Large intestine (tissue), 3 donors: ENCODE data around the gene TMEM130. TPM values are rescaled to one million over a fixed set of nuclear protein-coding genes. Genes with fewer than 3 reads are reported as not detected.
"Not testable (repeated sequence)": the region's sequence is repeated elsewhere in the genome, so short reads cannot be mapped to it uniquely, and the experiment has no call there.

Experiments
- DNase-seq, 2 donors: peaks; one replicate each; pipeline versions ENCODE4 v3.0.0 to v3.0.0-alpha.2; 2013
- H3K27ac ChIP-seq: one replicate; pipeline ENCODE4 v1.5.1; 2013; ENCODE audit warnings: low read length
- H3K27me3 ChIP-seq: 2 replicates; pipeline ENCODE4 v1.6.1; 2013; ENCODE audit warnings: low read length; ENCODE audit not compliant: control insufficient read depth, insufficient read depth
- H3K36me3 ChIP-seq: 2 replicates; pipeline ENCODE4 v1.6.1; 2013; ENCODE audit warnings: low read length; ENCODE audit not compliant: control insufficient read depth, insufficient read depth
- H3K4me1 ChIP-seq: one replicate; pipeline ENCODE4 v1.6.1; 2013; ENCODE audit warnings: low read length; ENCODE audit not compliant: control insufficient read depth, insufficient read depth
- H3K4me3 ChIP-seq: one replicate; pipeline ENCODE4 v1.5.1; 2013; ENCODE audit warnings: low read length
- H3K9me3 ChIP-seq: one replicate; pipeline ENCODE4 v1.6.1; 2013; ENCODE audit warnings: mild to moderate bottlenecking, low read depth, low read length, moderate library complexity; ENCODE audit not compliant: control insufficient read depth
- WGBS: methylation state at CpG from one replicate; pipeline ENCODE4 v1.1.5; 2013; ENCODE audit warnings: low lambda C conversion rate; ENCODE audit not compliant: insufficient coverage; 5-methylcytosine and 5-hydroxymethylcytosine counted together
- polyA plus RNA-seq: library from polyadenylated mRNA; unstranded; fragments of 120-200 nt; gene quantifications from one replicate; pipeline ENCODE4 v1.2.1, GENCODE V29; 2013

TMEM130 gene
- polyA plus RNA-seq, 1 donor: 4.4 TPM

- Histone ChIP-seq H3K36me3 (no peaks in the 10 kb centered on the region), H3K27me3 (no peaks in the 10 kb centered on the region), H3K27ac (no peak overlapping the region), H3K4me3 (no peak overlapping the region), H3K9me3 (no peaks in the 10 kb centered on the region), H3K4me1 (no peaks in the 10 kb centered on the region)
- WGBS: no CpG with 5 or more reads among the region's 4 CpGs
- no peak for DNase-seq
Observed at GRCh38 chr7:98852826-98853225, 17.0 kb downstream of the TMEM130 start.

- H3K9me3 ChIP-seq: no peaks in the 10 kb centered on the region
- no peak for DNase-seq
- no peaks in the 10 kb centered on the region for H3K36me3 ChIP-seq
- no peak overlapping the region for H3K4me3 ChIP-seq
- WGBS: no CpG with 5 or more reads among the region's 3 CpGs
- H3K27ac ChIP-seq: no peak overlapping the region
- no peaks in the 10 kb centered on the region for H3K4me1 ChIP-seq
- no peaks in the 10 kb centered on the region for H3K27me3 ChIP-seq
Observed at GRCh38 chr7:98848918-98849317, 20.9 kb downstream of the TMEM130 start.

GRCh38 chr7:98842552-98842951, 27.3 kb downstream of the TMEM130 start:
- H3K4me3 ChIP-seq, H3K9me3 ChIP-seq, H3K4me1 ChIP-seq, H3K27me3 ChIP-seq, H3K27ac ChIP-seq, DNase-seq, H3K36me3 ChIP-seq: not testable (repeated sequence)
- WGBS: no CpG with 5 or more reads among the region's 2 CpGs

- no peaks in the 10 kb centered on the region for H3K9me3 ChIP-seq
- WGBS: 100% methylated on average over 1 of the region's 11 CpGs
- no peaks in the 10 kb centered on the region for H3K4me1 ChIP-seq
- peaks cover 3% of the 10 kb centered on the region for H3K27me3 ChIP-seq
- no peaks in the 10 kb centered on the region for H3K36me3 ChIP-seq
- peak; percentile 35 to 40 for DNase-seq
- H3K27ac ChIP-seq: peak overlapping the region; percentile 35
- H3K4me3 ChIP-seq: no peak overlapping the region
Observed at GRCh38 chr7:98841179-98841997, 28.4 kb downstream of the TMEM130 start.

GRCh38 chr7:98840722-98841121, 29.1 kb downstream of the TMEM130 start:
- H3K4me1 ChIP-seq: no peaks in the 10 kb centered on the region
- WGBS: 60% methylated on average over 1 of the region's 4 CpGs
- H3K36me3 ChIP-seq: no peaks in the 10 kb centered on the region
- no peak overlapping the region for H3K27ac ChIP-seq
- H3K27me3 ChIP-seq: peaks cover 3% of the 10 kb centered on the region
- H3K4me3 ChIP-seq: no peak overlapping the region
- H3K9me3 ChIP-seq: no peaks in the 10 kb centered on the region
- no peak for DNase-seq

GRCh38 chr7:98840096-98840495, 29.7 kb downstream of the TMEM130 start:
- H3K9me3 ChIP-seq: no peaks in the 10 kb centered on the region
- no peak overlapping the region for H3K4me3 ChIP-seq
- no peaks in the 10 kb centered on the region for H3K4me1 ChIP-seq
- no CpG with 5 or more reads among the region's 11 CpGs for WGBS
- DNase-seq: no peak
- no peaks in the 10 kb centered on the region for H3K36me3 ChIP-seq
- H3K27ac ChIP-seq: no peak overlapping the region
- H3K27me3 ChIP-seq: peaks cover 3% of the 10 kb centered on the region

- H3K36me3 ChIP-seq: no peaks in the 10 kb centered on the region
- H3K27me3 ChIP-seq: peaks cover 3% of the 10 kb centered on the region
- H3K4me1 ChIP-seq: no peaks in the 10 kb centered on the region
- H3K27ac ChIP-seq: no peak overlapping the region
- H3K4me3 ChIP-seq: no peak overlapping the region
- H3K9me3 ChIP-seq: no peaks in the 10 kb centered on the region
- DNase-seq: no peak
- WGBS: no CpG with 5 or more reads among the region's 5 CpGs
Observed at GRCh38 chr7:98837630-98837972, 32.2 kb downstream of the TMEM130 start.

GRCh38 chr7:98836811-98837629, 32.8 kb downstream of the TMEM130 start:
- Histone ChIP-seq H3K9me3 (no peaks in the 10 kb centered on the region), H3K4me1 (no peaks in the 10 kb centered on the region), H3K27ac (no peak overlapping the region), H3K4me3 (no peak overlapping the region), H3K27me3 (peaks cover 3% of the 10 kb centered on the region), H3K36me3 (no peaks in the 10 kb centered on the region)
- WGBS: 18% methylated on average over 2 of the region's 10 CpGs
- DNase-seq: peak in 1 of 2 donors; percentile 18

- H3K27me3 ChIP-seq: no peaks in the 10 kb centered on the region
- H3K4me3 ChIP-seq: no peak overlapping the region
- no peak overlapping the region for H3K27ac ChIP-seq
- no peak for DNase-seq
- no peaks in the 10 kb centered on the region for H3K36me3 ChIP-seq
- H3K9me3 ChIP-seq: no peaks in the 10 kb centered on the region
- no peaks in the 10 kb centered on the region for H3K4me1 ChIP-seq
- no CpG with 5 or more reads among the region's 8 CpGs for WGBS
Observed at GRCh38 chr7:98834949-98835348, 34.9 kb downstream of the TMEM130 start.

GRCh38 chr7:98833022-98833421, 36.8 kb downstream of the TMEM130 start:
- Histone ChIP-seq H3K27ac (no peak overlapping the region), H3K27me3 (no peaks in the 10 kb centered on the region), H3K4me1 (no peaks in the 10 kb centered on the region), H3K36me3 (no peaks in the 10 kb centered on the region), H3K4me3 (no peak overlapping the region), H3K9me3 (no peaks in the 10 kb centered on the region)
- no peak for DNase-seq
- no CpG with 5 or more reads among the region's 2 CpGs for WGBS
